Measurements from ENCODE around the gene EMILIN3. TPM values are rescaled to one million over a fixed set of nuclear protein-coding genes. Genes with fewer than 3 reads are reported as not detected.
A peak's percentile ranks its signal among the peaks of the same experiment; 100 is the strongest.

EMILIN3 gene
- total and polyA plus RNA-seq, 10 donors, result 0.03 to 0.32 (median 0.07) TPM; not detected in 7

DNA sequence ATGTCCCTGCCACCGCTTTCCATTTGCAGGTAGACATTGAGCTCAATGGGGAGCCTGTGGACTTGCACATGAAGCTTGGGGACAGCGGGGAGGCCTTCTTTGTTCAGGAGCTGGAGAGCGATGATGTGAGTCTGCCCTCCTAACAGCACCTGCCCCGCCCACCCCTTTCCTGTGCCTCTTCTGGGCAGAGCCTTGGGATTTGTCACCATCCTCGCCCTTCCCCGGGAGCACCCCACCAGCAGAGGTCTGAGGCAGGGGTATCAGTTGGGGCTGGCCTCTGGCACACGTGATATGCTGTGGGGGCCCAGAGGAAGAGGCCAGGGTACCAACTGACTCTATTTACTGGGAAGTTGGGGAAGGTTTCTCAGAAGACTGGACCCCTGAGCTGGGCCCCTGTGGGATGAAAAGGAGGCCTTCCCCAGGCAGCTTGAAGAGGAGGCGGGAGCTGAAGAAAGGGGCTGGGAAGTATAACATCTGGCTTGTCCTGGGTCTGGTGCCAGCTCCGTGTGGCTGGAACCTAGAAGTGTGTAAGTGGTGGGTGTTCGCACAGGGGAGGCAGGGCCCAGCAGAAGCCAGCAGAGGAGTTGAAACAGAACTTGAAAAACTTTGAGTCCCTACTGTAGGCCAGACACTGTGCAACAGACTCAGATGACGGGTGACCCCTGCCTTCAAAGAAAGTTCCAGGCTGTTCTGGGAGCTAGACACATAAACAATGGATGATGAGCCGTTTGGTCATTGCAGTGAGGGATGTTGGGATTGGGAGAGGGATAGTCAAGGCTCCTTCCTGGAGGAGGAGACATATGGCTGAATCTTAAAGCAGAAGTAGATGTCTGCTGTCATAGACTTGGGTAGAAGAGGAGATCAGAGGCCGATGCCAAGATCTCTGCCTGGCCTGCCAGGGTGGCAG lies 18.8 kb downstream of the EMILIN3 start:
- intact Hi-C loops (cut with DNase I; ENCODE audit: low total_unique reads), result loop anchor here (10.0 kb wide), 1 partner anchor 373 kb away; no protein-coding TSS in a partner anchor
- Histone ChIP-seq H3K9me3 (no peaks in the 10 kb centered on the region), H3K27ac (no peak overlapping the region), H3K36me3 (peaks cover 0 to 6% (median 0%) of the 10 kb centered on the region in 6 donors), H3K27me3 (replicated peaks in 1 of 7) (no peaks in the 10 kb centered on the region), H3K4me3 (no peak overlapping the region), H3K4me1 (no peaks in the 10 kb centered on the region)
- no peak for DNase-seq
- 83 to 90% (median 87%) methylated on average over 13 of the region's 13 CpGs for WGBS, 5 donors
- TF ChIP-seq POLR2A (IDR thresholded peaks at IDR 0.05), result no peak

DNA sequence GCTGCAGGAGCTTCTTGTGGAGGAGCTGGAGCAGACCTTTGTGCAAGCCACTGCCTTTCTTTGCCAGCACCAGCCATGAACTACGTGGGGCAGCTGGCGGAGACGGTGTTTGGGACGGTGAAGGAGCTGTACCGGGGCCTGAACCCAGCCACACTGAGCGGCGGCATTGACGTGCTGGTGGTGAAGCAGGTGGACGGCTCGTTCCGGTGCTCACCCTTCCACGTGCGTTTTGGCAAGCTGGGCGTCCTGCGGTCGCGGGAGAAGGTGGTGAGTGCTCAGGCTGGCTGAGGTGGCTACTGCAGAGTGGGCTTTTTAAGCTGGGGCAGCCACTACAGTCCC lies 20.9 kb downstream of the EMILIN3 start:
- TF ChIP-seq POLR2AphosphoS5 (IDR thresholded peaks at IDR 0.05) (no peak), POLR2A (IDR thresholded peaks at IDR 0.05) (no peak)
- TF ChIP-seq, protein P1, sequence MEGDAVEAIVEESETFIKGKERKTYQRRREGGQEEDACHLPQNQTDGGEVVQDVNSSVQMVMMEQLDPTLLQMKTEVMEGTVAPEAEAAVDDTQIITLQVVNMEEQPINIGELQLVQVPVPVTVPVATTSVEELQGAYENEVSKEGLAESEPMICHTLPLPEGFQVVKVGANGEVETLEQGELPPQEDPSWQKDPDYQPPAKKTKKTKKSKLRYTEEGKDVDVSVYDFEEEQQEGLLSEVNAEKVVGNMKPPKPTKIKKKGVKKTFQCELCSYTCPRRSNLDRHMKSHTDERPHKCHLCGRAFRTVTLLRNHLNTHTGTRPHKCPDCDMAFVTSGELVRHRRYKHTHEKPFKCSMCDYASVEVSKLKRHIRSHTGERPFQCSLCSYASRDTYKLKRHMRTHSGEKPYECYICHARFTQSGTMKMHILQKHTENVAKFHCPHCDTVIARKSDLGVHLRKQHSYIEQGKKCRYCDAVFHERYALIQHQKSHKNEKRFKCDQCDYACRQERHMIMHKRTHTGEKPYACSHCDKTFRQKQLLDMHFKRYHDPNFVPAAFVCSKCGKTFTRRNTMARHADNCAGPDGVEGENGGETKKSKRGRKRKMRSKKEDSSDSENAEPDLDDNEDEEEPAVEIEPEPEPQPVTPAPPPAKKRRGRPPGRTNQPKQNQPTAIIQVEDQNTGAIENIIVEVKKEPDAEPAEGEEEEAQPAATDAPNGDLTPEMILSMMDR (IDR thresholded peaks at IDR 0.05 in 8 of 11, conservative IDR thresholded peaks at IDR 0.05 in 3 of 11), result no peak
- no peak overlapping the region for H3K4me3 ChIP-seq
- 90 to 95% (median 93%) methylated on average over 17 of the region's 17 CpGs for WGBS, 5 donors
- no peak overlapping the region for H3K27ac ChIP-seq
- H3K36me3 ChIP-seq, result no peaks in the 10 kb centered on the region
- H3K4me1 ChIP-seq, result peaks cover 0 to 6% (median 3%) of the 10 kb centered on the region in 6 donors
- no peaks in the 10 kb centered on the region for H3K27me3 ChIP-seq (replicated peaks in 1 of 7)
- intact Hi-C loops (cut with DNase I; ENCODE audit: low total_unique reads), result loop anchor here (10.0 kb wide), 1 partner anchor 371 kb away; no protein-coding TSS in a partner anchor
- DNase-seq, result peak; percentile 72
- no peaks in the 10 kb centered on the region for H3K9me3 ChIP-seq

DNA sequence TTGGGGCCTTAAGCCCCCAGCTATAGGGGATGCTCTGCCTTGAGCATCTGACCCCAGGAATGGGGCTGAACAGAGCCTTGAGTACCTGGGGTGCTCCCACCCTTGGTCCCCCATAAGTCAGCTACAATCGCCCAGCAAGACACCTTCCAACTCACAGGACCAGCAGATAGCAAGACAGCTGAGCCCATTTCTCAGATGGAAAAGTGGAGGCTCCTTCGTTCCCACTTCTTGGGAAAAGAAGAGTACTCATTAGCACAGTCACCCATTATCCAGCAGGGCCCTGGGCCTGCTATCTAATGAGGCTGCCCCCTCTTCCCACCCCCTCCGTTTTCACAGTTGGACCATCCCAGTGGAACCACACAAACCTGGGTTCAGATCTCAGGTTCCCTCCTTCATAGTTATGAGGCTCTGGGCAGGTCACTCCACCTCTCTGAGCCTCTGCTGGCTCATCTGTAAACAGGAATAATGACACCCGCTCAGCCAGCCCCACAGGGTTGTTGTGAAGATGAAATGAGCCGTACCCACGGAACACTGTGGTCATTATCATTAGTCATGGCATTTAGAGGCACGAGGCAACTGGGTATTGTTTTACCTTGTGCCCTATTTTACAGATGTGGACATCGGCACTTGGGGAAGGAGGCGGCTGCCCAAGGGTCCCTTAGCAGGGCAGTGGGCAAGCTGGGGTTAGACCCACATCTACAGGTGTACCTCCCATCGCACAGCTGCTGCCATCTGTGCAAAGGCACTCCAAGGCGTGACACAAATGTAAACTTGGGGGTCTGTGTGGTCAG lies 21.5 kb downstream of the EMILIN3 start:
- H3K4me1 ChIP-seq, result peaks cover 5 to 12% (median 8%) of the 10 kb centered on the region in 6 donors
- H3K4me3 ChIP-seq, result no peak overlapping the region
- H3K36me3 ChIP-seq, result no peaks in the 10 kb centered on the region
- peak; percentile 31 for DNase-seq
- intact Hi-C loops (cut with DNase I; ENCODE audit: low total_unique reads), result loop anchor here (10.0 kb wide), 1 partner anchor 370 kb away; no protein-coding TSS in a partner anchor
- no peaks in the 10 kb centered on the region for H3K27me3 ChIP-seq (replicated peaks in 1 of 7)
- TF ChIP-seq POLR2A (IDR thresholded peaks at IDR 0.05) (no peak), POLR2AphosphoS5 (IDR thresholded peaks at IDR 0.05) (no peak)
- TF ChIP-seq, protein P1 (IDR thresholded peaks at IDR 0.05 in 8 of 11, conservative IDR thresholded peaks at IDR 0.05 in 3 of 11), result no peak
- WGBS, 5 donors, result 85 to 91% (median 86%) methylated on average over 9 to 11 of the region's 11 CpGs
- H3K27ac ChIP-seq, result no peak overlapping the region
- no peaks in the 10 kb centered on the region for H3K9me3 ChIP-seq

DNA sequence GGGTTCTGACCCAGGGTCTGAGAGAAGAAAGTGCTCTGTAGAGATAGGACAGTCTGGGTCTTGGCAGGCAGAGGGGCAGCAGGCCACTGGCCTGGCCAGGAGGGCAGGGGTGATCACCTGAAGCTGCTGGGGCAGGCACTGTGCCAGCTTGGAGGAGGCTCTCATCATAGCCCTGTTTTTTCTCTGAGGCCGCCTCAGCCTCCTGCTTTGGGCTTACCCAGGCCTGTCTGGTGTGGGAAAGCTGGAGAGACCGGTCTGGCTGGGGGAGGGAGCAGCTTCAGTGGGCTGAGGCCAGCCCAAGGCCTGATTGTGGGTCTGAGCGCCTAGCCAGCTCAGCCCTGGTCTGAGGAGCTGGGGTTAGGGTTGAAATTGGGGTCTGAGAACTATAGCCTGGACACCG lies 22.1 kb downstream of the EMILIN3 start:
- intact Hi-C loops (cut with DNase I; ENCODE audit: low total_unique reads), result loop anchor here (10.0 kb wide), 1 partner anchor 370 kb away; no protein-coding TSS in a partner anchor
- Histone ChIP-seq H3K36me3 (no peaks in the 10 kb centered on the region), H3K27ac (no peak overlapping the region), H3K4me1 (peaks cover 12 to 19% (median 15%) of the 10 kb centered on the region in 6 donors), H3K4me3 (no peak overlapping the region), H3K9me3 (no peaks in the 10 kb centered on the region), H3K27me3 (replicated peaks in 1 of 7) (peaks cover 0 to 5% (median 0%) of the 10 kb centered on the region in 7 donors)
- 90 to 100% (median 95%) methylated on average over 2 to 4 of the region's 4 CpGs for WGBS, 5 donors
- DNase-seq, result peak; percentile 67
- TF ChIP-seq, protein P1 (IDR thresholded peaks at IDR 0.05 in 8 of 11, conservative IDR thresholded peaks at IDR 0.05 in 3 of 11), result no peak
- TF ChIP-seq POLR2AphosphoS5 (IDR thresholded peaks at IDR 0.05), result no peak
- no peak for TF ChIP-seq POLR2A (IDR thresholded peaks at IDR 0.05)
